Parathyroid adenoma (tissue), 2 donors: ENCODE measurements around the gene ELP4.

Source experiments
- H2AFZ ChIP-seq: fragments of 300-600 bp; sonication (generic); one replicate; pipeline ENCODE4 v1.7.0; 2017; ENCODE audit warnings: antibody characterized with exemption, mild to moderate bottlenecking
- H3K27ac ChIP-seq: fragments of 300-600 bp; sonication (generic); one replicate; pipeline ENCODE4 v1.7.0; 2017
- H3K27me3 ChIP-seq: fragments of 300-600 bp; sonication (generic); one replicate; pipeline ENCODE4 v1.7.0; 2017; ENCODE audit warnings: low read length; ENCODE audit not compliant: control insufficient read depth, insufficient read depth
- H3K36me3 ChIP-seq: fragments of 300-600 bp; sonication (generic); one replicate; pipeline ENCODE4 v1.7.0; 2017; ENCODE audit warnings: low read length; ENCODE audit not compliant: control insufficient read depth, insufficient read depth
- H3K4me1 ChIP-seq: fragments of 300-600 bp; sonication (generic); one replicate; pipeline ENCODE4 v1.7.0; 2017; ENCODE audit warnings: control low read depth
- H3K4me2 ChIP-seq: fragments of 300-600 bp; sonication (generic); one replicate; pipeline ENCODE4 v1.7.0; 2017; ENCODE audit warnings: low read length
- H3K4me3 ChIP-seq: fragments of 300-600 bp; sonication (generic); one replicate; pipeline ENCODE4 v1.7.0; 2017; ENCODE audit warnings: low read depth, low read length
- H3K79me2 ChIP-seq: fragments of 300-600 bp; sonication (generic); one replicate; pipeline ENCODE4 v1.7.0; 2017; ENCODE audit warnings: control low read depth
- H3K9ac ChIP-seq: fragments of 300-600 bp; sonication (generic); one replicate; pipeline ENCODE4 v1.7.0; 2017; ENCODE audit warnings: mild to moderate bottlenecking
- H3K9me3 ChIP-seq: fragments of 300-600 bp; sonication (generic); one replicate; pipeline ENCODE4 v1.7.0; 2017; ENCODE audit warnings: low read length; ENCODE audit not compliant: control insufficient read depth
- TF ChIP-seq, protein P1 (sequence below): fragments of 300-600 bp; sonication (generic); IDR thresholded peaks from one replicate; pipeline ENCODE4 v1.7.0; 2017; ENCODE audit warnings: antibody characterized with exemption, mild to moderate bottlenecking
- donor health status: primary hyperparathyroidism.

The ELP4 gene

DNA sequence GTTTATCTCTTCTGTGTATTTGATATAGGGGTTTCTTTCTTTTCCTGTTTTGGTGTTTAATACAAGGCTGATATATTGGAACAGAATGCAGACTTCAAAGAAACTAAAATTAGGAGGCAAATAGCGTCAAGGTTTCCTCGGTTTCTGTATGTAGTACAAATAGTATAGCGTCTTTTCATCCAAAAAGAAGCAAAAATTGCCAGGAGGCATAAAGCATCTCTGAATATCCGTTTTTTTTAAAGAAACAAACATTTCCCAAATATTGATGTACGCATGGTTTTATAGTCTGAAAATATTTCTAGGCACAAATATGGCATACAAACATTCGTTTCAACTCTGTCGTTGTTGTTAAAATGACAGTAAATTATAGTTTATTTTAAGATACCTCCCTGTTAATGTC lies 318.6 kb downstream of the ELP4 start:
- TF ChIP-seq, protein P1, sequence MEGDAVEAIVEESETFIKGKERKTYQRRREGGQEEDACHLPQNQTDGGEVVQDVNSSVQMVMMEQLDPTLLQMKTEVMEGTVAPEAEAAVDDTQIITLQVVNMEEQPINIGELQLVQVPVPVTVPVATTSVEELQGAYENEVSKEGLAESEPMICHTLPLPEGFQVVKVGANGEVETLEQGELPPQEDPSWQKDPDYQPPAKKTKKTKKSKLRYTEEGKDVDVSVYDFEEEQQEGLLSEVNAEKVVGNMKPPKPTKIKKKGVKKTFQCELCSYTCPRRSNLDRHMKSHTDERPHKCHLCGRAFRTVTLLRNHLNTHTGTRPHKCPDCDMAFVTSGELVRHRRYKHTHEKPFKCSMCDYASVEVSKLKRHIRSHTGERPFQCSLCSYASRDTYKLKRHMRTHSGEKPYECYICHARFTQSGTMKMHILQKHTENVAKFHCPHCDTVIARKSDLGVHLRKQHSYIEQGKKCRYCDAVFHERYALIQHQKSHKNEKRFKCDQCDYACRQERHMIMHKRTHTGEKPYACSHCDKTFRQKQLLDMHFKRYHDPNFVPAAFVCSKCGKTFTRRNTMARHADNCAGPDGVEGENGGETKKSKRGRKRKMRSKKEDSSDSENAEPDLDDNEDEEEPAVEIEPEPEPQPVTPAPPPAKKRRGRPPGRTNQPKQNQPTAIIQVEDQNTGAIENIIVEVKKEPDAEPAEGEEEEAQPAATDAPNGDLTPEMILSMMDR = no peak
- Histone ChIP-seq H3K79me2 (no peaks in the 10 kb centered on the region), H3K9me3 (no peaks in the 10 kb centered on the region), H3K9ac (no peak overlapping the region), H3K4me2 (no peak overlapping the region), H2AFZ (no peak overlapping the region), H3K4me3 (no peak overlapping the region), H3K4me1 (no peaks in the 10 kb centered on the region), H3K36me3 (no peaks in the 10 kb centered on the region), H3K27ac (no peak overlapping the region), H3K27me3 (no peaks in the 10 kb centered on the region)

DNA sequence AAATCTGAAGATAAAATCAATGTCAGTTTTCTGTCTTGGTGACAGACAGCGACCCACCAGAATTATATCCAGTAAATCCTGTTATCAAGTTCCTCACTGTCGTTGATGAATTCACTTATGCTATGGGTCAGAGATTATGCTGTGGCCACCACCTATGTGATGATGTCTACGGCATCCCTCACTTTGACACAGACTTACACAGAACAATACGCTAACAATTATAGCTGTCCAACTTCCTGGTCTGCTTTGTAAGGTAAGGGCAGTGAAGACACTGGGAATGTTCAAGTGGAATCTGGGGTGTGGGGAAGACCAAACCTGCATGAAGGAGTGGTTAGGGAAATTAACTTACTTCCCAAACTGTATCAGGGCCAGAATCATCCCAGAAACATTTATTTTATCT lies 320.8 kb downstream of the ELP4 start:
- TF ChIP-seq, protein P1 = no peak
- Histone ChIP-seq H3K9me3 (no peaks in the 10 kb centered on the region), H3K27me3 (no peaks in the 10 kb centered on the region)

GRCh38 chr11:31834237-31834636 lies 324.7 kb downstream of the ELP4 start:
- Histone ChIP-seq H3K79me2 (no peaks in the 10 kb centered on the region), H2AFZ (no peak overlapping the region)

More for the DNA sequence above, 320.8 kb downstream of the ELP4 start:
- Histone ChIP-seq H3K27ac (no peak overlapping the region), H3K4me1 (no peaks in the 10 kb centered on the region), H3K4me3 (no peak overlapping the region), H3K4me2 (no peak overlapping the region), H2AFZ (no peak overlapping the region), H3K36me3 (no peaks in the 10 kb centered on the region), H3K9ac (no peak overlapping the region), H3K79me2 (no peaks in the 10 kb centered on the region)

More at GRCh38 chr11:31834237-31834636, 324.7 kb downstream of the ELP4 start:
- Histone ChIP-seq H3K4me3 (no peak overlapping the region), H3K36me3 (no peaks in the 10 kb centered on the region), H3K27me3 (no peaks in the 10 kb centered on the region), H3K9me3 (no peaks in the 10 kb centered on the region), H3K27ac (no peak overlapping the region), H3K4me2 (no peak overlapping the region), H3K4me1 (no peaks in the 10 kb centered on the region), H3K9ac (no peak overlapping the region)
- TF ChIP-seq, protein P1 = no peak
